T-helper 2 cell (primary cell): ENCODE data around the gene IGSF10.
"Not testable (repeated sequence)": the region's sequence is repeated elsewhere in the genome, so short reads cannot be mapped to it uniquely, and the experiment has no call there.

Experiments used
- DNase-seq, 5 experiments: peaks; one replicate each; pipeline versions ENCODE4 v3.0.0 to v3.0.0-alpha.2; 2012 to 2022
- total RNA-seq, 2 donors: gene quantifications; one replicate each; lab custom pipeline; 2026; lab: John Stamatoyannopoulos, UW

Gene IGSF10, protein sequence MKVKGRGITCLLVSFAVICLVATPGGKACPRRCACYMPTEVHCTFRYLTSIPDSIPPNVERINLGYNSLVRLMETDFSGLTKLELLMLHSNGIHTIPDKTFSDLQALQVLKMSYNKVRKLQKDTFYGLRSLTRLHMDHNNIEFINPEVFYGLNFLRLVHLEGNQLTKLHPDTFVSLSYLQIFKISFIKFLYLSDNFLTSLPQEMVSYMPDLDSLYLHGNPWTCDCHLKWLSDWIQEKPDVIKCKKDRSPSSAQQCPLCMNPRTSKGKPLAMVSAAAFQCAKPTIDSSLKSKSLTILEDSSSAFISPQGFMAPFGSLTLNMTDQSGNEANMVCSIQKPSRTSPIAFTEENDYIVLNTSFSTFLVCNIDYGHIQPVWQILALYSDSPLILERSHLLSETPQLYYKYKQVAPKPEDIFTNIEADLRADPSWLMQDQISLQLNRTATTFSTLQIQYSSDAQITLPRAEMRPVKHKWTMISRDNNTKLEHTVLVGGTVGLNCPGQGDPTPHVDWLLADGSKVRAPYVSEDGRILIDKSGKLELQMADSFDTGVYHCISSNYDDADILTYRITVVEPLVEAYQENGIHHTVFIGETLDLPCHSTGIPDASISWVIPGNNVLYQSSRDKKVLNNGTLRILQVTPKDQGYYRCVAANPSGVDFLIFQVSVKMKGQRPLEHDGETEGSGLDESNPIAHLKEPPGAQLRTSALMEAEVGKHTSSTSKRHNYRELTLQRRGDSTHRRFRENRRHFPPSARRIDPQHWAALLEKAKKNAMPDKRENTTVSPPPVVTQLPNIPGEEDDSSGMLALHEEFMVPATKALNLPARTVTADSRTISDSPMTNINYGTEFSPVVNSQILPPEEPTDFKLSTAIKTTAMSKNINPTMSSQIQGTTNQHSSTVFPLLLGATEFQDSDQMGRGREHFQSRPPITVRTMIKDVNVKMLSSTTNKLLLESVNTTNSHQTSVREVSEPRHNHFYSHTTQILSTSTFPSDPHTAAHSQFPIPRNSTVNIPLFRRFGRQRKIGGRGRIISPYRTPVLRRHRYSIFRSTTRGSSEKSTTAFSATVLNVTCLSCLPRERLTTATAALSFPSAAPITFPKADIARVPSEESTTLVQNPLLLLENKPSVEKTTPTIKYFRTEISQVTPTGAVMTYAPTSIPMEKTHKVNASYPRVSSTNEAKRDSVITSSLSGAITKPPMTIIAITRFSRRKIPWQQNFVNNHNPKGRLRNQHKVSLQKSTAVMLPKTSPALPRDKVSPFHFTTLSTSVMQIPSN (N-terminal part only)
- total RNA-seq = 0 reads per million in 2 donors

DNA sequence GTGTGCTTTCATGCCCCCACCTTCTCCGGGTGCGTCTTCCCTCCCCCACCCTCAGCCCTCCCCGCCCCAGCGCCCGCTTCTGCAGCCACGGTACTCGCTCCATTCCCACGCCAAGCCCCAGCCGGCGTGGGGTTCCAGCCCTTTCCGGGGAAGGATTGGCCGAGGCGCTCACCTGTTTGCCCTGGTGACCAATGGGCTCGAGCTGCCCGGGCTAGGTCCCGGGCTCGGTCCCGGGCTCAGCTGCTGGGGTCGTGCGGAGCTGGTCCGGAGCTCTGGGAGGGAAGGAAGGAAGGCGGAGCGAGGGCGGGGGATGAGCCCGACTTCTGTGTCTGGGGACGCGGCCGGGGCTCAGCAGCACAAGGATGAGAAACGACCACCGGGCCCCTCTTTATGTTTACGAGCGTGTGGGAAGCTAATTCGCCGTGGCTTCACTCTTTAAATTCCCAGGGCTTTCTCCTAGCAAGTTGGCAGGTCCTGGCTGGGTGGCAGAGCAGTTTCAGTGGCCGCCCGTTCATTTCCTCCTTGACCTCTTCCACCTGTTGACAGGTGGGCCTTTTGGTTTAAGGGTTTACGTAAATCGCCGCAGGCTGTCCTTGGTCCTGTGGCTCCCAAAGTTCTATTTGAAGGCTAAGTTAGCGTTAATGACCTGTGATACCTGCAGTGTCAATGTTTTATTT, at the start of gene IGSF10:
TSS of gene IGSF10 (minus strand) at position 288 of the 677 bp plus-strand sequence. CDS start 2,352 bp downstream, outside the sequence.
- DNase-seq = no peak

DNA sequence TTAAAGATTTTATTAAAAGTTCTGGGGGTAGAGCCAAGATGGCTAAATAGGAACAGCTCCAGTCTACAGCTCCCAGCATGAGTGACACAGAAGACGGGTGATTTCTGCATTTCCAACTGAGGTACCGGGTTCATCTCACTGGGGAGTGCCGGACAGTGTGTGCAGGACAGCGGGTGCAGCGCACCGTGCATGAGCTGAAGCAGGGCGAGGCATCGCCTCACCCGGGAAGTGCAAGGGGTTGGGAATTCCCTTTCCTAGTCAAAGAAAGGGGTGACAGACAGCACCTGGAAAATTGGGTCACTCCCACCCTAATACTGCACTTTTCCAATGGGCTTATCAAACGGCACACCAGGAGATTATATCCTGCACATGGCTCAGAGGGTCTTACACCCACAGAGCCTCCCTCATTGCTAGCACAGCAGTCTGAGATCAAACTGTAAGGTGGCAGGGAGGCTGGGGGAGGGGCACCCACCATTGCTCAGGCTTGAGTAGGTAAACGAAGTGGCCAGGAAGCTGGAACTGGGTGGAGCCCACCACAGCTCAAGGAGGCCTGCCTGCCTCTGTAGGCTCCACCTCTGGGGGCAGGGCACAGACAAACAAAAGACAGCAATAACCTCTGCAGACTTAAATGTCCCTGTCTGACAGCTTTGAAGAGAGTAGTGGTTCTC, 48.7 kb upstream of the IGSF10 start:
- DNase-seq = not testable (repeated sequence)

DNA sequence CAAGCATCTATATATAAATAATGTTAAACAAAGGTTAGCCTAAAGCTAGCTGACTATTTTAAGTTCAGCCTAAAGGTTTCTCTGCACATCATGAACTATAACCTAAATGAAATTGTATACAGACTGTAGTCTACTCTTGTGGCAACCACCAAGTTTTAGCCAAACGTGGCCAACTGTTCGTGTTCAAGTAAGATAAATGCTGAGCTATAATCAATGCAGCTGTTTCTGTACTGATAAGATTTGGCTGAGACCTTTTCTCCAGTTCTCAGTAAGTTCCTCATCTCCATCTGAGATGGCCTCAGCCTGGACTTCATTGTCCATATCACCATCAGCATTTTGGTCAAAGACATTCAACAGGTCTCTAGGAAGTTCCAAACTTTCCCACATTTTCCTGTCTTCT, 43.7 kb upstream of the IGSF10 start:
- no peak for DNase-seq

DNA sequence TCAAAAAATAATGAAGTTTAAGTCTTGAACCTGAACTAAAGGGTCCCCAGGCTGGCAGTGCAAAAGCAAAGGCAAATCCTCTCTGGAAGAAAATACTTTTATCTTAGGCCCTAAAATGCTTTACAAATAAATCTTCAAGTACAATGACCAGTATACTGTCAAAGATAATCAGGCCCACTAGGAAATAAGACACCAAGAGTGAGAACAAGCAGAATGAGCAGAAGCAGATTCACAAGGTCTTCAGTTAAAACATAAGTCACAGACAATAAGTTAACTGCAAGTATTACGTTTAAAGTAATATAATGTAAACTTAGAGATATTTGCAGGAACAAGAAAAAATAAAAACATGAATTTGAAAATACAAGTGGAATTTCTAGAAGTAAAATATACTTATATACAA, 42.2 kb upstream of the IGSF10 start:
- no peak for DNase-seq

DNA sequence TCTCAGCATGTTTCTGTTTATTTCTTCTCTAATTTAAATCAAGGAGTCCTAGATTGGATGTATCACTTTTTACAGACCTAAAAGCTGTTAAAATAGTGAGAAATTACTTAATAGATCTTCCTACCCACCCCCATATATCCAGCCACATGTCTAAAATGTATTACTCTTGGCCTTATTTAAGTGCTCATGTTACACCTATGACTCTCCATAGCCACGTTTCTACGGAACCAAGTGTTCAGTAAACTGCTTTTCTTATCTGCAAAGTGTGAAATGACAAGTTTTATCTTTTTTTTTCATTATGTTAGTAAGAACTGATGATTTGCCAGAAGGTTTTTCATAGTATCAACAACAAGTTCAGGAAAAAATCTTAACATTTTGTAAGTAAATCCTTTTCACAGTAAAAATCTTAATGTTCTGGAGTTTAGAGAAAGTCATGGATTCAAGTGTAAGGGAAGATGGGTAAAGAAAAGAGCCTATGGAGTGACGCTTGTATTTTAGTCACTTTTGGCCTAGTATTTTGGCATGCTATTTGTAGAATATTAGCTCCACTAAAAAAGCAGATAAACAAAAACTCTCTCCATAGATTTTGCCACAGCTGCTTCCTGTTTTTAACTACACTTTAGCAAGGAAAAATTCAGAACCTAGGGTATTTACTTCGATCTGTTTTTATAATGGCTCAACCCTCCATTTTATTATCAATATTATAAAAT, 41.2 kb upstream of the IGSF10 start:
- DNase-seq = no peak

DNA sequence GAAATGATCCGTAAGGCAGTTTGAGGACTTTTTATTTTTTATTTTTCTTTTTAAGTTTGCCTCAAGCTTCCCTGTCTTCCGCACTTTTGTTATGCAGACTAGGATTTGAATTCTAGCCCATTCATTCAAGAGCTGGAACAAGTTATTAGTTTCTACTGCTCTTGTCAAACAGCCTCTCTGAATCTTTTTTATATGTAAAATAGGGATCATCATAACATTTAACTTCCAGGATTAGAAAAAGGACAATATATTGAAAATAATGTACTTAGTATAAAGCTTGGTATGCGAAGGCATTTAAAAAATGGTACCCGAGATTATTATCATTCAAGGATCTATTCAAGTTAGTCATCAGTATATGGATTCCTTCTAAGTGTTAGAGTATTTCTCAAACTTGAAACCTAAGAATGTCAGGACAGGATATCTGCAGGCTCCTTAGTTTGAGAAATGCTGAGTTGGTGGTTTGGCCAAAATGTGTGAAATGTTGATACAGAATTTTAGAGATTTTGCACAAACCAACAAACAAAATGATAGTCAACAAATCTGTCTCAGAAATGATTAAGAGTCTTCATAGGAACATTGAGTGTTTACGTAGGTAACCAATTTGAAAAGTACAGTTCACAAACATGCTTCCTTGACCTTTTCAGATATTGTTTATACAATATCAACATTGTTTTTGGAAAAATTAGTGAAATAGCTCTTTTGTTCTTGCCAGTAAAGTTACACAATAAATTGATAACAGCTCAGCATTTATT, 40.5 kb upstream of the IGSF10 start:
- DNase-seq = no peak

DNA sequence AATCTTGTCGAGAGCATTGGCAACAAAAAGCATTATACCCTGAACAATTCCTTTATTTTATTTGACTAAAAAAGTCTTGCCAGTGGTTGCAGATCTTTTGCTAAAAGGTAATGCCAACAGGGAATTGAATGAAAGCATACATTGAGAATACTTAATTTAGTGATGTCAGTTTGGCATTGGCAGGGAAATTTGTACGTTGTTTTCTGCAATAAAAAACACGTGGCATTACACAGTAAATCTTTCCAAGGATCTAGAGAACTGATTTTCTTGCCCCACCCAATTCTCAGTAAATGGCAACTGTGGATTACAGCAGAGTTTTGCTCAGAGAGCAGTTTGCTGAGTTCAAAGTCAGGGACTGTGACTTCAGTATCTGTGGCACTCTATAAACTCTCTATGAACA, 38.3 kb upstream of the IGSF10 start:
- no peak for DNase-seq

DNA sequence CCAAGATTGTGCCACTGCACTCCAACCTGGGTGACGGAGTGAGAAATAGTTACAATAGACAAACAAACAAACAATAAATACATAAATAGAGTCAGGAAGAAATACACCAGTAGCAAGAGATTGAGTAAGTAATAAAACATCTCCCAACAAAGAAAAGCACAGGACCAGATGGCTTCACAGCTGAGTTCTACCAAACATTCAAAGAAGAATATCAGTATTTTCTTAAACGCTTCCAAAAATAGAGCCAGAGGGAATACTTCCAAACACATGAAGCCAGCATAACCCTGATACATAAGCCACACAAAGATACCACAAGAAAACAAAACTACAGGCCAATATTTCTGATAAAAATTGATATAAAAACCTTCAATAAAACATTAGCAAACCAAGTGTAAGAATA, 30.7 kb upstream of the IGSF10 start:
- DNase-seq = no peak

DNA sequence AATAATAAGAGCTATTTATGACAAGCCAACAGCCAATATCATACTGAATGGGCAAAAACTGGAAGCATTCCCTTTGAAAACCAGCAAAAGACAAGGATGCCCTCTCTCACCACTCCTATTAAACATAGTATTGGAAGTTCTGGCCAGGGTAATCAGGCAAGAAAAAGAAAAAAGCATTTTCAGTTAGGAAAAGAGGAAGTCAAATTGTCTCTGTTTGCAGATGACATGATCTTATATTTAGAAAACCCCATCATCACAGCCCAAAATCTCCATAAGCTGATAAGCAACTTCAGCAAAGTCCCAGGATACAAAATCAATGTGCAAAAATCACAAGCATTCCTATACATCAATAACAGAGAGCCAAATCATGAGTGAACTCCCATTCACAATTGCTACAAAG, 27.0 kb upstream of the IGSF10 start:
- not testable (repeated sequence) for DNase-seq

DNA sequence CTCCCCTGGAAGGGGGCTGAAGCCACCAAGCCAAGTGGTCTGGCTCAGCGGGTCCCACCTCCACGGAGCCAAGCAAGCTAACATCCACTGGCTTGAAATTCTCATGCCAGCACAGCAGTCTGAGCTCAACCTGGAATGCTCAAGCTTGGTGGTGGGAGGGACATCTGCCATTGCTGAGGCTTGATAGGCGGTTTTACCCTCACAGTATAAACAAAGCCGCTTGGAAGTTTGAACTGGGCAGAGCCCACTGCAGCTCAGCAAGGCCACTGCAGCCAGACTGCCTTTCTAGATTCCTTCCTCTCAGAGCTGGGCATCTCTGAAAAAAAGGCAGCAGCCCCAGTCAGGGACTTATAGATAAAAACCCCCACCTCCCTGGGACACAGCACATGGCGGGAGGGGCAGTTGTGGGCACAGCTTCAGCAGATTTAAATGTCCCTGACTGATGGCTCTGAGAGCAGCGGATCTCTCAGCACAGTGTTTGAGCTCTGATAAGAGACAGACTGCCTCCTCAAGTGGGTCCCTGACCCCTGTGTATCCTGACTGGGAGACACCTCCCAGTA, 23.2 kb upstream of the IGSF10 start:
- no peak for DNase-seq

DNA sequence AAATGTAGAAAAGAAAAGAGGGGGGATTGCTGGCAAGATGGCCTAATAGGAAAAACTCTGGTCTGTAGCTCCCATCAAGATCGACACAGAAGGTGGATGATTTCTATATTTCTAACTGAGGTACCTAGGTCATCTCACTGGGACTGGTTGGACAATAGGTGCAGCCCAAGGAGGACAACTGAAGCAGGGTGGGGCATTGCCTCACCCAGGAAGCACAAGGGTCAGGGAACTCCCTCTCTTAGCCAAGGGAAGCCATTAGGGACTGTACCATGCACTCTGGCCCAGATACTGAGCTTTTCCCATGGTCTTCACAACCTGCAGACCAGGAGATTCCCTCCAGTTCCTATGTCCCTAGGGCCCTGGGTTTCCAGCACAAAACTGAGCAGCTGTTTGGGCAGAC, 22.6 kb upstream of the IGSF10 start:
- DNase-seq = no peak

DNA sequence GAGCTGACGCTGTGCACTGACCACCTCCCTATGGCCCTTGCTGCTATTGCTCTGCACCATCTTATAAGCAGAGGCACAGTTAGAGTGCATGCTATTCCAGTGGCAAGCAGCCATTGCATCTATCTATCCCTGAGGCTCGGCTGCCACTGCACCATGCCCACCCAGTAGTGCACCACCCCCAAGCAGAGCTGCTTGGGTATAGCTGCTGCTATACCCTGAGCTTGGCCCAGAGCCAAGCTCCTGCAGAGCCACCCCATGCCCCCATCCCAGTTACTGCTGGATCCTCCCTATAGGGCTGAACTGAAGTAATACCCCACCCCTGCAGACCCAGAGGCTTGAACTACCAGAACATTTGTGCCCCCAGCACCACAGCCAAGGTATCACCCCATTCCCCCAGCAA, 19.6 kb upstream of the IGSF10 start:
- no peak for DNase-seq

DNA sequence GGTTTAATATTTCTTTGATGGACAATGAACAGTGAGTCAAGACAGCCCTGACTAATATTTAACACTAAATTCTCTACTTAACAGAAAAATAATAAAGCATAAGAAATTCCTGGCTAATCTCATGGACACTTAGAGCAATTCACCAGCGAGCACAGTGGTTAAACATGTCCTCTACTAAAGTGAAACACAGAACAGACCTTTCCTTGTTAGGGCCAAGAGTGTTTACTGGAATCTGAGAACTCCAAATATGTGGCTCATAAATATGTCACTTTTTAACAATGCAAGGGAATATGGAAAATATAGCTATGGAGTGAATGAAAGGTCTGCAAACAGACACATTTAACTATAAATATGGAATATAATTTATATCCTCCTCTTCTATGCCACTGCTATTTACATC, 18.6 kb upstream of the IGSF10 start:
- no peak for DNase-seq

DNA sequence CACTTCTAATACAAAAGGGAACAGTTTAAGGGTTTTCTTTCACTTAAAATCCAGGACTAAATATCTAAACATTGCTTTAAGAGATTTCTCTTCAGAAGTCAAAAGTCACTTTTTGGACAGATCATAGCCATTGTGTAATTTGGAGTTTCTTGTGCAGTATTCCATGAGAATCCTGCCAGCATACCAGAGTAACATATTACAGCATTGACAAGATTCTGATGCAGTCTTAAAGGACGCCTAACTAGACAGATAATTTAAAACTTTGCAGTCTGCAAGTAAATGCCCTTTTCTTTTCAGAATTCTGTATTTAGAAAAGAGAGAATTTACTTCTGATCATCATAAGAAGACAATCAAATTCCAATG, 17.5 kb upstream of the IGSF10 start:
- no peak for DNase-seq

DNA sequence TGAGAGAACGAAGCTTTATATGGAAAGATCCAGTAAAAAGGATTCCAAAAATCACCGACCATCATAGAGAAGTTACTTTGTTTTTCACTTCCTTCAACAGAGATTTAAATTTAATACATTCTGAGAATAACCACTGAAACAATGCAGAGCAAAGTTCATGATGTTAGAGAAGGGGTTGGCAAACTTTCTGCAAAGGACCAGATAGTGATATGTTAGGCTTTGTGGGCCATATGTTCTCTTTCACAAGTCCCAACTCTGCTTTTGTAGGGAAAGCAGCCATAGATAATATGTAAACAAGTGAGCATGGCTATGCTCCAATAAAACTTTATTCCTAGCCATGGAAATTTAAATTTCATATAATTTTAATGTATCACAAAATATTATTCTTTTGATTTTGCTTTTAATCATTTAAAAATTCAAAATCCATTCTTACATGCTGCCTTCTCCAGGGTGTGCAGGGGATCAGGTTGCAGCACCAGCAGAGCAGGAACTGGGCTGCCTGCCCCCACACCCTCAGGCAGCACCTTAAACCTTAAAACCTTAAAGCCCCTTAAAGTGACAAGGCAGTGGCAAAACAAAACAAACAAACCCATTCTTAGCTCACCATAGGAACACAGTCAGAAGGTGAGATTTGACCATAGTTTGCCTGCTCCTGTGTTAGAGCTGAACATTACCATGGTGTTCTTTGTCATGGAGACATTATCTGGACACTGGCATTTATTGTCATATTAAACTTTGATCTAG, 16.9 kb upstream of the IGSF10 start:
- DNase-seq = no peak

DNA sequence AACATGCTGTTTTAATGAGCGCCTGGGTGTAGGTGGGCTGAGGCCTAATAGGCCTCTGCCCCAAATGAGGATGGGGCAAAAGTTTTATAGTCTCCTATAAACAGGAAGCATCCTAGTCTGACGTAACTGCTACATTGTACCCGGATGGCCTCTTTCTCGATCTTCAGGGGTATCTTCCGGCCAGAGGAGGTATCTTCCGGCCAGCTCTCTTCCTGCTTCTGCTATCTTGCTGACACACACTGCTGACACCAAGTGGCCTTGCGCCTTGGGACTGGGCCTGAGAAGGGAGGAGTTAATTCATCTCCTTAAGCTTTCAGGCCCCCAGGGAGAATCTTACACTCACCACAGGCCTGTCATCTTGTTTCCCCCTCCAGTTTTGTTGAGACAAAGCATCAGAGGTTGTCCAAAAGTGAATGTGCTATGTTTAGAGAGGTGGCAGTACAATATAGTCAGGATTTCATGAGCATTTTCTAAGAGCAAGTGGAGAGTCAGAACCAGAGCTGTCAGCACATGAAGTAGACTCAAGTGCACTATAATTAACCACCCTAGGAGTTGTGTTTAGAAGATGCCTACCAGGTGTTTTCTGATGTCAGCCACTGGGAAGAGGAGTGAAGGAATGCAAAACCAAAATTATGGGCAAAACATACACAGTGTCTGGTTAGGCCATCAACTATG, 15.6 kb upstream of the IGSF10 start:
- DNase-seq = no peak

DNA sequence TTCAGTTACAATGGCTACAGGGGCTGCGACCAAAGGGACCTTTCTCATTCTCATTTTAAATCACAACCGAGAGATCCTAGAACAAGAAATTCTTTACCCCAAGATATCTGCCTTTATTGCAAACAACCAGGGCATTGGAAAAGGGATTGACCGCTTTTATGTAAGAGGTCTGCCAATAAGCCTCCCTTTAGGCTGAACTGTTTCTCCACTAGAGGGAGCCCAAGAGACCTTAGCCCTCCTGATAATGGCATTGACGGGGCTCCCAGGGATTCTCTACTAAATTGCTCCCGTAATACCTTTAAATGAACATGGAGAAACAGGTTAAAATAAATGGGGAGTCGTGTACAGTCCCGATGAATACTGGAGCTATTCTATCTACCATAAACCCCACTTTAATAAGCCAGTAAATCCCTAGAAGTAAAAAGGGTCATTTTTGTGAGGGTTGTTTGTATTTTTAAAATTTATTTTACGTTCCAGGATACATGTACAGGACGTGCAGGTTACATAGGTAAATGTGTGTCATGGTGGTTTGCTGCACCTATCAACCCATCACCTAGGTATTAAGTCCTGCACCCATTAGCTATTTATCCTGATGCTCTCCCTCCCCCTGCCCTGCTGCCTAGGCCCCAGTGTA, 7.5 kb upstream of the IGSF10 start:
- peak in 2 of 5 experiments; percentile 12 to 45 for DNase-seq

DNA sequence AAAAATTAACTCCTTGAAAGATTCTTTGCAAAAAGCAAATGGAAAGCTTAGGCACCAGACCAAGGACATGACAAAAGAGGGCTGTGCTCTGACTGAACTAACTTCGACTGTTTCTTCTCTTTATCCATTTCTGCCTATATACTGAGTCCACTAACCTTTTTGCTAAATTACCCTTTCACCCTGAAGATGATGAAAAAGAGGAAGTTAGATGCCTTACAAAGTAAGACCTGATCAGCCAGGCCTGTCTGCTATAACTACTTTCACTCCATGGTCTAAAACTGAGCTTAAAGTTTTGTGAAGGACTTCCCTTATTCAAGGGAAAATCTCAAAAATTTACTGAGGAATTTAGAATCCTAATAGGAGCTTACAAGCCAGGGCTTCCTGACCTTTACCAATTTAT, 6.2 kb upstream of the IGSF10 start:
- no peak for DNase-seq
